ENCODE results near the gene AMDHD1. TPM values are rescaled to one million over a fixed set of nuclear protein-coding genes. Genes with fewer than 3 reads are reported as not detected.

The AMDHD1 gene
- total and polyA plus RNA-seq, 2 of the 8 experiments (the other 6 are each of a cell fraction or from before 2014, with no cell fraction given), result 0.14 TPM; not detected in 1

- no peak for TF ChIP-seq CBX8 (IDR thresholded peaks at IDR 0.05; ENCODE audit: borderline replicate concordance, low read depth, low read length)
Measured at GRCh38 chr12:95995238-95996031, 52.3 kb downstream of the AMDHD1 start (continued).
